ENCODE results near the gene TAS1R2. TPM values are rescaled to one million over a fixed set of nuclear protein-coding genes. Genes with fewer than 3 reads are reported as not detected.

TAS1R2 gene
- total RNA-seq, 1 donor from 2014 or later: not detected

DNA sequence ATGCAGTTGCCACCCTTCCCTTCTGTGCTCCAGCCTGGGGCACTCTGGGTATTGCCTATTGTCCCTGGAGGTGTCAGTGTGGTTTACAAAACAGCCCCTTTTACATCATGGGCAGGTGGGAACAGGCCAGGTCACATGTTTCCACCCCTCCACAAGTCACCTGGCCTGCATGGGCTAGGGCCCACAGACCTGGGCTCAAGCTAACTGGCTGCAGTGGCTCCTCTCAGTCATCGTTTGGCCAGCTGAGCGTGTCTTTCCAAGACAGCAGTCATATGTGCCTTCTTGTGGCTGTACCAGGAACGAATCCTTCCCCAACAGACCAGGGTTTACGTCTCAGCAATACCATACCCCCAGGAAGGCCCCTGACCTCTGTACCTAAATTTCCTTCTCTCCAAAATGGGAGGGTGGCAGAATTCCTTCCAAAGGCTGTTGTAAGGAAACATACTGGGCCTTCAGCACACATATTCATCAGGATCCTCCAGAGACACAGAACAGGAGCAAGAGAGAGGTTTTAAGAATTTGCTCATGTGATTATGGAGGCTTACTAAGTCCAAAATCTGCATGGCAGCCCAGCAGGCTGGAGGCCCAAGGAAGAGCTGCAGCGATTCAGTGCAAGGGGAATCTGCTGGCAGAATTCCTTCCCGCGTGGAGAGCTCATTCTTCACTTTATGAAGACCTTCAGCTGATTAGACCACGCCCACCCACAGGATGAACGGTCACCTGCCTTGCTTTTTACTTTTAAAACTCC is 10.6 kb upstream of the TAS1R2 start:
- H3K4me1 Mint-ChIP-seq (ENCODE audit: low read depth, unreplicated experiment): no peaks in the 10 kb centered on the region
- no peak overlapping the region for H3K4me3 Mint-ChIP-seq (ENCODE audit: unreplicated experiment)
- no peak overlapping the region for H2AFZ ChIP-seq (ENCODE audit: low read depth, low read length)
- FAIRE-seq (no peak), DNase-seq (ENCODE audit: low read depth) (no peak)
- H3K4me1 ChIP-seq (ENCODE audit: insufficient read depth, low read length): no peaks in the 10 kb centered on the region
- H3K27me3 Mint-ChIP-seq (ENCODE audit: low read depth, unreplicated experiment): peaks cover 29% of the 10 kb centered on the region
- H3K9me3 ChIP-seq (ENCODE audit: insufficient read depth, low read depth, low read length): no peaks in the 10 kb centered on the region
- H3K9ac ChIP-seq (ENCODE audit: low read length): no peak overlapping the region
- H3K27ac Mint-ChIP-seq (ENCODE audit: unreplicated experiment): no peak overlapping the region
- H3K79me2 ChIP-seq (ENCODE audit: insufficient read depth, low read length): no peaks in the 10 kb centered on the region
- peaks cover 6% of the 10 kb centered on the region for H3K27me3 ChIP-seq (ENCODE audit: insufficient read depth, low read length)
- no peaks in the 10 kb centered on the region for H3K9me3 Mint-ChIP-seq (ENCODE audit: unreplicated experiment)
- no peak overlapping the region for H3K4me2 ChIP-seq (ENCODE audit: low read length)
- no peak for TF ChIP-seq EZH2 (IDR thresholded peaks at IDR 0.05; ENCODE audit: insufficient read depth, low read length)
- TF ChIP-seq, protein P1, sequence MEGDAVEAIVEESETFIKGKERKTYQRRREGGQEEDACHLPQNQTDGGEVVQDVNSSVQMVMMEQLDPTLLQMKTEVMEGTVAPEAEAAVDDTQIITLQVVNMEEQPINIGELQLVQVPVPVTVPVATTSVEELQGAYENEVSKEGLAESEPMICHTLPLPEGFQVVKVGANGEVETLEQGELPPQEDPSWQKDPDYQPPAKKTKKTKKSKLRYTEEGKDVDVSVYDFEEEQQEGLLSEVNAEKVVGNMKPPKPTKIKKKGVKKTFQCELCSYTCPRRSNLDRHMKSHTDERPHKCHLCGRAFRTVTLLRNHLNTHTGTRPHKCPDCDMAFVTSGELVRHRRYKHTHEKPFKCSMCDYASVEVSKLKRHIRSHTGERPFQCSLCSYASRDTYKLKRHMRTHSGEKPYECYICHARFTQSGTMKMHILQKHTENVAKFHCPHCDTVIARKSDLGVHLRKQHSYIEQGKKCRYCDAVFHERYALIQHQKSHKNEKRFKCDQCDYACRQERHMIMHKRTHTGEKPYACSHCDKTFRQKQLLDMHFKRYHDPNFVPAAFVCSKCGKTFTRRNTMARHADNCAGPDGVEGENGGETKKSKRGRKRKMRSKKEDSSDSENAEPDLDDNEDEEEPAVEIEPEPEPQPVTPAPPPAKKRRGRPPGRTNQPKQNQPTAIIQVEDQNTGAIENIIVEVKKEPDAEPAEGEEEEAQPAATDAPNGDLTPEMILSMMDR (IDR thresholded peaks at IDR 0.05; ENCODE audit: insufficient read depth, low read depth, low read length): no peak
- H3K36me3 ChIP-seq (ENCODE audit: insufficient read depth, low read length): no peaks in the 10 kb centered on the region
- no peaks in the 10 kb centered on the region for H4K20me1 ChIP-seq (ENCODE audit: insufficient read depth, low read length)
- peaks cover 4% of the 10 kb centered on the region for H3K36me3 Mint-ChIP-seq (ENCODE audit: low read depth, unreplicated experiment)
- H3K27ac ChIP-seq (ENCODE audit: low read depth, low read length): no peak overlapping the region
- no peak overlapping the region for H3K4me3 ChIP-seq (ENCODE audit: insufficient read depth, low read depth, low read length)

DNA sequence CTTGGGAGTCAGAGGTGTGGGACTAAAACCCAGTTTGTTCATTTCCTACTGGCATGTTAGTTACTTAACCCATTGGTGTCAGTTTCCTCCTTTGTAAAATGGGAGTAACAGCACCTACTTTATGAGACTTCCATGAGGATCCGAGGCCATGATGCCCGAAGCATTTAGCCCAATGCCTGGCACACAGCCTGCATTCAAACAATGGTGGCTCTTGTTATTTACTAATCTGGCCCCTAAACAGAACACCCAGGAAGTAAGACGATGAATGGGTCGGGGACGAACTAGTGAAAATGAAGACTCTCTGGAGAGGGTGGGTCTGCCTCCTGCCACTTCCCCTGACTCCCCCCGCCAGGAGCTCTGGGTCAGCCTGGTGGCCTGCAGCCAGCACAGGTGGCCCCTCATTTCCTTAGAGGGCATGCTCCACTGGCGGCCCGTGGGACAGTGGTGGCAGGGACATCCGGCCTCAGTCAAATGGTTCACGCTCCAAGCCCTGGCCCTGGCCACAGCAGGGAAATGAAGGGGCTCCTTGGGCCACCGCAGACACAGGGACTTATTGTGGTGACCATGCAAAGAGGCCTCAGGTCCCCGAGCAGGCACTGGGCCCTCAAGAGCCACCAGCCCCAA is 9.5 kb upstream of the TAS1R2 start:
- Mint-ChIP-seq H3K27ac (ENCODE audit: unreplicated experiment) (no peak overlapping the region), H3K27me3 (ENCODE audit: low read depth, unreplicated experiment) (peaks cover 36% of the 10 kb centered on the region), H3K9me3 (ENCODE audit: unreplicated experiment) (no peaks in the 10 kb centered on the region), H3K4me3 (ENCODE audit: unreplicated experiment) (no peak overlapping the region), H3K36me3 (ENCODE audit: low read depth, unreplicated experiment) (peaks cover 4% of the 10 kb centered on the region), H3K4me1 (ENCODE audit: low read depth, unreplicated experiment) (no peaks in the 10 kb centered on the region)
- TF ChIP-seq, protein P1 (IDR thresholded peaks at IDR 0.05; ENCODE audit: insufficient read depth, low read depth, low read length): no peak
- TF ChIP-seq EZH2 (IDR thresholded peaks at IDR 0.05; ENCODE audit: insufficient read depth, low read length): no peak
- FAIRE-seq (no peak), DNase-seq (ENCODE audit: low read depth) (no peak)
- Histone ChIP-seq H3K4me2 (ENCODE audit: low read length) (no peak overlapping the region), H3K9me3 (ENCODE audit: insufficient read depth, low read depth, low read length) (no peaks in the 10 kb centered on the region), H3K27me3 (ENCODE audit: insufficient read depth, low read length) (peaks cover 6% of the 10 kb centered on the region), H3K79me2 (ENCODE audit: insufficient read depth, low read length) (no peaks in the 10 kb centered on the region), H3K4me3 (ENCODE audit: insufficient read depth, low read depth, low read length) (no peak overlapping the region), H3K4me1 (ENCODE audit: insufficient read depth, low read length) (no peaks in the 10 kb centered on the region), H3K36me3 (ENCODE audit: insufficient read depth, low read length) (no peaks in the 10 kb centered on the region), H3K27ac (ENCODE audit: low read depth, low read length) (no peak overlapping the region), H4K20me1 (ENCODE audit: insufficient read depth, low read length) (no peaks in the 10 kb centered on the region), H3K9ac (ENCODE audit: low read length) (no peak overlapping the region), H2AFZ (ENCODE audit: low read depth, low read length) (no peak overlapping the region)

DNA sequence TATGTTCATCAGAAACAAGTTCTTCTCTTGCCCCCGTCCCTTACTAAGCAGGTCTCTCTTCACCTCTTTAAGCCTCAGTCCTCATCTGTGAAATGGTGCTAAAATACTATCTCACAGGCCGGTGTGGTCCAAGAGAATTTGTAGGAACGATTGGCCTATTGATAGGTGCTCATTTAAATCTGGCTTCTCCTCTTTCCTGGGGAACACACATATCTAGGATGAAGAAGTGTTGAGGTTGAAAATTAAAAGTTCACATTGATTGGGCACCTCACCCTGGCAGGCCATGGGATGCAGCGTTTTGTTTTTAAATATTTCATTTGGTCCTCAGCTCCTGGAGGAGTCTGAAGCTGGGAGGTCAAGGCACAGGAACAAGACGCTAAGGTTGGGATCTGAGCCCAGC is 8.9 kb upstream of the TAS1R2 start:
- TF ChIP-seq, protein P1 (IDR thresholded peaks at IDR 0.05; ENCODE audit: insufficient read depth, low read depth, low read length): no peak
- TF ChIP-seq EZH2 (IDR thresholded peaks at IDR 0.05; ENCODE audit: insufficient read depth, low read length): no peak
- Mint-ChIP-seq H3K27ac (ENCODE audit: unreplicated experiment) (no peak overlapping the region), H3K4me1 (ENCODE audit: low read depth, unreplicated experiment) (no peaks in the 10 kb centered on the region), H3K4me3 (ENCODE audit: unreplicated experiment) (no peak overlapping the region), H3K9me3 (ENCODE audit: unreplicated experiment) (no peaks in the 10 kb centered on the region), H3K36me3 (ENCODE audit: low read depth, unreplicated experiment) (peaks cover 4% of the 10 kb centered on the region), H3K27me3 (ENCODE audit: low read depth, unreplicated experiment) (peaks cover 36% of the 10 kb centered on the region)
- no peak overlapping the region for H3K27ac ChIP-seq (ENCODE audit: low read depth, low read length)
- H2AFZ ChIP-seq (ENCODE audit: low read depth, low read length): no peak overlapping the region
- FAIRE-seq: no peak
- H3K4me1 ChIP-seq (ENCODE audit: insufficient read depth, low read length): no peaks in the 10 kb centered on the region
- no peak overlapping the region for H3K4me2 ChIP-seq (ENCODE audit: low read length)
- H3K36me3 ChIP-seq (ENCODE audit: insufficient read depth, low read length): no peaks in the 10 kb centered on the region
- peaks cover 6% of the 10 kb centered on the region for H3K27me3 ChIP-seq (ENCODE audit: insufficient read depth, low read length)
- no peak overlapping the region for H3K4me3 ChIP-seq (ENCODE audit: insufficient read depth, low read depth, low read length)
- H3K79me2 ChIP-seq (ENCODE audit: insufficient read depth, low read length): no peaks in the 10 kb centered on the region
- no peak overlapping the region for H3K9ac ChIP-seq (ENCODE audit: low read length)
- DNase-seq (ENCODE audit: low read depth): no peak
- no peaks in the 10 kb centered on the region for H3K9me3 ChIP-seq (ENCODE audit: insufficient read depth, low read depth, low read length)
- no peaks in the 10 kb centered on the region for H4K20me1 ChIP-seq (ENCODE audit: insufficient read depth, low read length)
